GM19324 (cell line): ENCODE measurements around the gene CMSS1.

Experiments
- ATAC-seq: cut with Tn5 transposase; IDR thresholded peaks from one replicate; pipeline ENCODE4 v1.9.1; 2021; ENCODE audit warnings: mild to moderate bottlenecking, moderate library complexity; ENCODE audit not compliant: unreplicated experiment, low FRiP score

CMSS1 gene

DNA sequence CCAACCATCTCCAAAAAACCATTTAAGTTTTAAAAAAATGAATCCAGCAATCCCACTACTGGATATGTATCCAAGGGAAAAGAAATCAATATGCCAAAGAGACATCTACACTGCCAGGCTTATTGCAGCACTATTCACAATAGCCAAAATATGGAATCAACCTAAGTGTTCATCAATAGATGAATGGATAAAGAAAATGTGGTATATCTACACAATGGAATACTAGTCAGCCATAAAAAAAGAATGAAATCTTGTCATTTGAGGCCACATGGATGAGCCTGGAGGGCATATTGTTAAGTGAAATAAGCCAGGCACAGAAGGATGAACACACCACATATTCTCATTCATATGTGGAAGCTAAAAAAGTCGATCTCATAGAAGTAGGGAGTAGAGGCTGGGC, 160.6 kb downstream of the CMSS1 start:
- no peak for ATAC-seq

DNA sequence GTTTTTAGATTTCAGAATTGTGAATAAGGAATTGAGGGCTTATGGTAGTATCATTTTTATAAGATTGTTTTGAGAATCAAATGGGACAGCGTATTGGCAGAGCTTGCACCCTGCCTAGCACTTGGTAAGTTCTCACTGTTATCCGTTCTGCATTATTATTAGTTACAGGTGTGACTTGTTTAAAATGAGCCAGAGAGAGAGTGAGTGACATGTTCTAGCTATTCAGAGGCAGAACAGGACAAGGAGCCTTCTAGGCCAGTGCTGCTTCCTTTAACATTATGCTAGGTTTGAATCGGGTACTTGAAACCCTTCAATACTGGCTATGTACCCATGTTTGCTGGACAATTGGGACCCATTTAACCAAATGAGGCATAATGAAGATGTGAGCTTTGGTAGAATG, 162.9 kb downstream of the CMSS1 start:
- ATAC-seq = no peak

DNA sequence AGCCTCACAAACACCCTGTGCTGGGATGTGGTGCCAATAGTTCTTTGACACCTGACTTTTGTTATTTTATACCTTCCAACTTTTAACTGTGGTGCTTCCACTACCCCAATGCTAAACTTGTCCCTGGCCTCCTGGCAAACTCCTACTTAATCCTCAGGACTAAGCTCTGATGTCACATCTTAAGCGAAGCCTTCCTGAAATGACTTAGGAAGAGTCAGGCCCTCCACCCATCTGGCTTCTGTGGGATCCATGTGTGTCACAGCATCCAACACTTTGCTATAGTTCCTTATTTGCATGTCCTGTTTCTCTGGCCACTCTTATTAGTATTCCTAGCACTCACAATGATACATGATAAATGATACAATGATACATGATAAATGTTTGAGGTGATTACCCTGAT, 163.5 kb downstream of the CMSS1 start:
- ATAC-seq = no peak

DNA sequence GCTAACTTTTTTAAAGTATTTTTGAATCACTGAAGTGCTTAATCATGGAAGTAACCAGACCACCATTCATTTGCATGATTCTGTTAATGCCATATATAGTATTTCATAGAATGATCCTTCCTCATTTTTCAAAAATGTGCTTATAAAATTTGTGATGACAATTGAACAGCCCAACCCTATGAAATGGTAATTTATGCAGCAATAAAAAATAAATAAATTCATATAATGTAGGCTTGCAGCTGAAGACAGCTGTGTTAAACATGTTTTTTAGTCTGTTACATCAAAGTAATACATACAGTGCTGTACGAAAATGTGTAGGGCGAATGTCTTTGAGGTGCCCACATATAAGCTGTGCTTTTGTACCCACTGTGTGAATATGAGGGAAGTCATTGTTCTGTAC, 165.0 kb downstream of the CMSS1 start:
- ATAC-seq = no peak

DNA sequence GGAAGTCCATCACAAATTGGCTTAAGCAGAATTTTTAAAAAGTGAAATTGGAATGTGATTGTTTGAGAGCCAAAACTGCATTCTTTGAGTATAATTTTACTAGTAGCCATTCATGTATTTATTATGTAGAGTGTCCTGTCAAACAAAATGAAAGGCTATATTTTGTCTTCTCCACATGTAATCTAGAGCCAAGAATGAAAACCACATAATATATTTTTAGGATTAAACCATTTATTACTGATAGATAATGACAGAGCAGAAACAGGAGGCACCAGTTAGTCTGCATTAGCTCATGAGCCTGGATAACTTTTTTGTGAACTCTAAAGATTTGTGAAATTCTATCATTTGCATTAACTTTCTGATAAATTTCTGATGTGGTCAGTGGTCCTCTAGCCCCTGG, 166.5 kb downstream of the CMSS1 start:
- ATAC-seq = no peak

DNA sequence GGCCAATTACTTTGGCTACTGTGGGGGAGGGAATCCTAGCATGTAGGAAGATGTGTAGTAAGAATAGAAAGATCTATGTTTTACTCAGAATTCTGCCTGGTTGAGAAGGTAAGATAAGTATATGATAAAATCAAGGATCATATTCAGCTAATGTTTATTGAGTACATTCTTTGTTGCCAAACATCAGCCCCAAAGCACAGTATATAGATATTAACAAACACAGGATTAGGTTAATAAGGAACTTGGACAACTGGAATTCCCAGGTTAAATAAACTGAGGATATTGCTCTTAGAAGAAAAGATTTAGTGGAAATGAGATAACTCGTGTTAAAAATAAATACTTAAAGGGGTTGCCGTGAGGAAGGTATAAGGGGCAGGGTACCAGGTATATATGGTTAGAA, 167.0 kb downstream of the CMSS1 start:
- ATAC-seq = no peak

DNA sequence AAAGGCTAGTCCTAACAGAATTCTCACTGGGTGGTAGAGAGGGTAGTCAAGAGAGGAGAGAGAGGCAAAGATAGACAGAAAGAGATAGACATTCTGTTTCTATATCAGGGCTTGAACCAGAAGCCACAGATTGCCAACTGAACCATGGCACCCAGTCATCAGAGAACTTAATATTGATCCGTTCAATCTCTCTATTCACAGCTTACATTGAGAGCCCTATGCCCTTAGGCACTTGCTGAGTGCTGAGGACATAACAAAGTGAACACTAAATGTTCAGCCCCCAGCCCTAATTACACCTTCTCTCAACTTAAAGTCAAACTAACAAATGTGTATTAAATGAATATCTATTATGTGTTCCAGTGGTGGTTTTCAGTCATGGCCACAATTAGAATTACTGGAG, 172.5 kb downstream of the CMSS1 start:
- ATAC-seq = no peak

DNA sequence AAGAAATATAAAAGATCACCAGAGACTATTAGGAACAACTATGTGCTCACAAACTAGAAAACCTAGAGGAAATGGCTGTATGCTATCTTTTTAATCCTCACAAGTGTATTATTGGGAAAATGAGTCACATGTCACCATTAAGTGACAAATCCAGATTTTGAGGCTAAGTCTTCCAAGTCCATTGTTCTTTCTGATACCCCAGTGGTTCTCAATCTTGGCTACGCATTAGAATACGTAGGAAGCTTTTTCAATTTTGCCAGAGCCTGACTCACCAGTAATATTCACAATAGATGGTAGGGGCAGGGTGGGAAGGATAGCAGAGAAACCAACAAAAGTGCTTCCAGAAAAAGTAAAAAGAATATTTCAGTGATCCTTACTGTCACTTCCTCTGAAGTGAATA, 179.6 kb downstream of the CMSS1 start:
- ATAC-seq = no peak

DNA sequence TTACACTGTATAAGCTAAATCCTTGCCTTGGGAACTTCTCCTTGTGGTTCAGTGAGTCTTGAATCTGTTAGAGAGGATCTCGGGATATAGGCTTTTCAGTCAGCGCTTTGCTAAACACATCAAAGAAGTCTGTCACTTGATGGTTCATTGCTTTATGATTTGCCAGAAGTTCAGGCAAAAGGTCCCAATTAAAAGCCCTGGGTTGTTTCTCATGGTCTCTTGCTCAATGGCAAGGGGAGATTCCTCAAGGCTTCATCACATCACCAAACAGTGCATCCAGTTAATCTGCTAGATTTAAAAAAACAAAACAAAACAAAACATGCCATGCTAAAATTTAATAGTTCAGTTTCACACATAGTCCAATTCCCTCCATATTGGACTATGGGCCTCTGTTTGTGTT, 181.9 kb downstream of the CMSS1 start:
- ATAC-seq = no peak

DNA sequence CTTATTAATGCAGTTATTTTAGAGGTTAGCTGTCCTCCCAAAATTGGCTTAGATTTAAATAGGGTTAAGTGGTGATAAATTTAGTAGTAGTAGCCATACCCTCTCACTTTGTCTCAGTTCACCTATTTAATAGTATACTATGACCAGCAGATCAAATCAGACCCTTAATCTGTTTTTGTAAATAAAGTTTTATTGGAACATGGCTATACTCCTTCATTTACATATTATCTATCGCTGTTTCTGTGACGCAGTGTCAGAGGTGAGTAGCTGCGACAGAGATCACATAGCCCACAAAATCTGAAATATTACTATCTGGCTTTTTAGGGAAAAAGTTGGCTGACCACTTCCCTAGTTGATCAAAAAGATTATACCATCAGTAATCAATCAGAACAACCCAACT, 183.4 kb downstream of the CMSS1 start:
- no peak for ATAC-seq

DNA sequence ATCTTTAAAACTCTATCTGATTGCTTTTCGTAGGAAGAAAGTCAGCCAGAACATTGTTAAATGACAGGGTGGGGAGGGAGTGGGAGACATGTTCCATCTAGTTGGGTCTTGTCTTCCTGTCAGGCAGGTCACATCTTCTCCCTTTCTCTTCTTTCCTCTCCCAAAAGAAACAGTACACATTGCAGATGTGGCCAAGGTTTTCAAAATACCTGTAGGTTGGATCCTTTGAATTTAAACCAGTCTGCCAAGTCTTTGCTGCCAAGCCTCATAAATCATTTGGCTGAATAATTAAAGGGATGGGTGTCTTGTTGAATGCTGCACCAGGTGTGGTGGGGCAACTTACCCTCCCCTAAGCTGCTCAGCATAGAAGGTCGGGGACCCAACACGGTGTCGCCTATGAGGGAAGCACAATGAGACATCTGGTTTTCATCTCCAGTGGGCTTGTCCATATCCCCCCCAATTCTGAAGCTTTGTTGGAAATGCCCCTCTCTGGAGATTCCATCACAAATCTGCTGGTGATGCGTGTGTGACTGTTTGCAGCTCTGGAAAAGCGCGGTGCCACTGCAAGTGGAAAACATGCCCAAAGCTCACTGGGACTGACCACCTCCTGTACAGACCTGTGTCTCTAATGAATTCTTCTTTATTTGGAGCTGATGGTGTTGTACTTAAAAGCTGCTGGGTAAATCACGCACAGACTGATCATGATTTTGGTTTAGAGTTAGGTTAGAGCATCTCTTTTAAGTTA, 184.0 kb downstream of the CMSS1 start:
- no peak for ATAC-seq

DNA sequence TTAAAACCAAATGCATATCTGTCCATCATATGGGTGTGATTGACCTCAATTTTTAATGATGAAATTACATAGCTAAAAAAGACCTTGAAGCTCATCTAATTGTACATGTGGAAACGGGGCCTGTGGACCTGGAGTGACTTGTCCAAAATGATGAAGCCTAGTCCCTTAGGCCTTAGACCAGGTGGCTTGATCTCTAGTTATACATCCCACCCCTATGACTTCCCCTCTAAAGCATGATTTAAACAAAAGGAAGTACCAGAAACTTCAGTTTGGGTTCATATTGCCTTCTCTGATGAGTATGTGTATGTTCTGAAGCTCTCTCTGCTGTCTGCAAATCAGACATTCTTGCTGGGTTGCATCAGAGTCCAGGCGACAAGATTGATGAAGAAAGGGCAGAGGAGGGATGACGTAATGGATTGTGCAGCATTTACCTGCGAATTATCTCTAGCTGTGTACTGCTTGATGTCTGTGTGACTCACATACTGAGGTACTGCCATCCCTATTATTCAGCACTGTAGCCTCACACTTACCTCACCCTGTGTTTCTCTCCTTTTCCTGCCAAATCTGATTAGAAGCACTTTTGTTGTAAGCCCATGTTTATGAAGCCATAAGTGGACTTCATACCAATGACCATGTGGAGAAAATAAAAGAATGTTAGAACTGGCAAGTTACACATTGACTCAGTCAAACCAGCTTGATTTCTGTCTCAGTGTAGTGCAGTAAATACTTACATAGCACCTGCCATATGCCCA, 185.1 kb downstream of the CMSS1 start:
- no peak for ATAC-seq

DNA sequence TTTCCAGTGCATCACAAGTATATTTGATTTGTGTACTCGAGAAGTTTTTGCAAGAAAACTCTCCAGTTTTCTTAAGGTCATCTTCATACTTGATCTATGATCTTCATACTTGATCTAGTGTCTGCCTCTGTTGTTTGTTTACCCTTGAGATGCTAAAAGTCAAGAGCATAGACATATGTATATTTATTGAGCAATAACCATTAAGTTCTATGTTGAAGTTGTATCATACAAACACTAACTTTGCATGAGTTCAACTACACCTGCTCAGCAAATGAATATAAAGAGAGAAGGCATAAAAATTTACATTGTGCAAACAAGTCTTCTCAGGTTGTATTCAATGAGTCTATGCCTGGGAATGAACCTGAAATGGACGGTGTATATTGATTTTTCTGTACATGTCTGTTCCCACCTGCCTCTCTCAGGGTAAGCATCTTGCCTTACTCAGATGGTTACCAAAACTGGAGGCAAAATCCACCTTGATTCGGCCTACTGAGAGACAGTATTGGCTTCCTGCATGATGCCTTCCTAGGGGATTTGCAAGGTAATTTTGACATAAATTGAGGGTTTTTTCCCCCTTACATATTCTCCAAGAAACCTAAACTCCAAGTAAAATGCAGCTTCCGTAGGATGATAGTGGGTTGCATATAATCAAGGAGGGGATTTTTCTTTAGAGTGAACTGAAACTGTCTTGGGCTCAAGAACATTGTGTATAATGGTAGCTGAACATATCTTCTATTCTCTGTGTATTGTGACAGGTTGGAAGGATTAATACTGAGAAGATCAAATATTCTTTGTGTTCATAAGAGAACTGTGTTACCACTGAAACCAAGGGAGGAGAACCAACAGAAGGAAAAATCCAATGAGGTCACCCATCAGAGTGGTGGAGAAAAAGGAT, 186.2 kb downstream of the CMSS1 start:
- ATAC-seq = no peak

DNA sequence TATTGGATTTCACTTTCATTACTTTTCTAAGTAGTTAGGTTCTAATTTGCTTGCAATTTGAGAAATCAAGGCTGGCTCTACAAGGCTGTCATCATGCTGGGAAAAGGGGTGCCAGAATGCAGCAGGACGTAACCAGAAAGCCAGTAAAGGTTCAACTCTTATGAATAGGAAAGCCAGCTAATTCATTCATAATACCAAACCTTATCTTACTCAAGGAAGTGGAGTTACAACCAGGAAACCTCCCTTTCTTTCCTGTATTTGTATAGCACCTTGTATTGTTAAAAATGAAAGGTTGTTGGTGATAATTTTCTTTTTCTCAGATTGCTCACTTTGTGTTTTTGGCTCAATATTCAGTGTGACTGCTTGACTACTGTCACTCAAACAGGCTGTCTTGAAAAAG, 187.3 kb downstream of the CMSS1 start:
- no peak for ATAC-seq

DNA sequence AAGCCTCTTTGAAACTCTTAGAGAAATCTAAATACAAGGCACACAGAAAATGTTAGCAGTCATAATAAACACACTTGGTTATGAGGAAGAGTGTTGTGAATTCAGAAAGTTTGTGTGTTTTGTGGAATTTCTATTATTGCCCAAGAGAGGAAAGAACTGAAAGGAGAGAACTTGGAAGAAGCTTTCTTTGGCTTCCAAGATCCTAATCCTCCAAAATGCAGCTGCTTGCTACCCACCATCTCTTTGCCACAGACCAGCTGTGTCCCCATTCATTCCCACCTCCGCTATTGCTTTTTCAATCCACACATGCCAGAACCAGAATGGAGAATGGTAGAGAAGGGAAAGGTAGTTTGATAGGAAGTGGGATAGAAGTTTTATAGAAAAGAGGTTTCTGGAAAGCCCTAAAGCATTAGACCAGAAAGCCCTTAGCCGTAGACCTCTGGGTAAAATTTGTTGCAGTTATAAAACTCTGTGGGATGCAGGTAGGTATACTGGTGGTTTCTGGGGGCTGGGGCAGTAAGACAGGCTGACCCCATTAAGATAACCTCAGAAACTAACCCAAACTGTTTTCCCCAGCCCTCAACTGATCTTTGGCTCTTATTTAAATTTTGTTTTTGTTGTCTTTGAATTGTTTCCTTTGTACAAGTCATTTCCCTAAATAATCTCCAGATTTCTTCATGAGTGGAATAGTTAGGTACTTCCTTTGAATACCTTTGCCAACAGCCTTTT, 188.2 kb downstream of the CMSS1 start:
- no peak for ATAC-seq

DNA sequence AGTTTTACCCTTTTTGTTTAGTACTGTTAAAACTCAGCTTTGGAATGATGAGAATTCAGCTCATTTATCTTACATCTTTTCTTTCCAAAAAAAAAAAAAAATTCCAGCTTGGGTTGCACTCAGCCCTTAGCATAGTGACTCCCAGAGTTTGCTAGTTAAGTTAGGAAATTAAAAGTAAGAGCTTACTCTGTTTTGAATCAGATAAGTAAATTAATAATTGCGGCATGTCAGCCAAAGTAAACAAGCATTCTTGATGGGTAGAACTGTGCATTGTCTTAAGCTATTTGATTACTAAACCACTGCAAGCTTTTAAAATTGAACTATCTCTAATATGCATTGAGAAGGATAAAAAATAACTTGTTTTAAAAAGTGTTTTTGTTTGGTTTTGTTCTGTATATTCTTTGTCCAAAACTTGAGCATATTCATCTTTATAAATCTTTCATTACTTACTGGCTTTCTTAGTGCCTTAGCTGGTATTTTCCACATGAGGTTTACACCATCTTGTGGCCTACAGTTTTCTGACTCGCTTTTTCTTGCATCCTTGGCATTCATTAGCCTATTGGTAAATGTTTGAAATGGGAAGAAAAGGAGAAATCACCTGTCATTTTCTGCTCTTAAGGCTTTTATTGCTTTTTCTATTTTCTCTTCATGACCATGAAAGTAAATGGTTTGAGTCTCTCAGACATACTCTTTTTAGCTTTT, 189.1 kb downstream of the CMSS1 start:
- ATAC-seq = no peak

DNA sequence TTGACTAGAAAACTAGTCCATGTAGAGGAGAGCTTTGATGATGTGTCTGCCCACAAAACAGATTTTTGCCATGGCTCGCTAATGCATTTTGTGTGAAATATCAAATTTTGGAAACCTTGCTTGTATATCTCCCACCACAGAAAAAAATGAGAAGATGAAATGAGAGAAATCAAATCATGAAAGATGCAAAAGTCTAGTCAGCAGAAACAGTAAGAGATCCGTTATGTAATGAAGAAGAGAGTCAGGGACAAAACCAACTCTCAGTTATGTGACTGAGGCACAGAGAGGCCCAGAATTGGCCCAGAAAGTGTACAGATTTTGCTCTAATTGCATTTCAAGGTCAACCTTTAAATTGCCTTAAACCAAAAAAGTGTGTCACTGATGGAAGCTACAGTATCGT, 189.7 kb downstream of the CMSS1 start:
- no peak for ATAC-seq

DNA sequence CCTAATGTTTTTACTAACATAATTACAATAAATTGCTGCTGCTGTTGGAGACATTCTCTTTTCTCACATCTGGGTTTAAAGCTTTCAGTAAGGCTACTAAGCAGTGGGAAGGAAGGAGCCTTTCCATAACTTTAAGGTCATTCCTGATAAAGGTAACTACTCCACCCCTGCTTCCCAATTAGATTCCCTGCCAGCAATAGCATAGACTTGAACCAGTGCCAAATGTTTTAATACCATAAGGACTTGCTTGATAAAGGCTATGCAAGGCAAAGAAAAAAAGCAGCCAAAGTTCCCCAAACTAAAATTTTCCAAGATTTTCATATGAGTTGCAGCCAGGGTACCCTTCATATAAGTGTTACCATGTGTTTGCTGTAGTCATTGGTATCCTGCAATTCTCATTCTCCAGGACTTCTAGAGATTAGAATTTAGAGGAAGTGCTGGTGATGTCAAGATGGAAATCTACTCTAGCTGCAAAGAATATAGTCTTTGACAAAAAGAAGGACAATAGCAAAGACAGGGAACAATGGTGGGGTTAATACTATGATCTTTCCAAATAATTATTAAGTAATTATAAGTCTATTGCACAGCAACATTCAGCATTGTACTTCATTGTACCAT, 190.5 kb downstream of the CMSS1 start:
- ATAC-seq = no peak

DNA sequence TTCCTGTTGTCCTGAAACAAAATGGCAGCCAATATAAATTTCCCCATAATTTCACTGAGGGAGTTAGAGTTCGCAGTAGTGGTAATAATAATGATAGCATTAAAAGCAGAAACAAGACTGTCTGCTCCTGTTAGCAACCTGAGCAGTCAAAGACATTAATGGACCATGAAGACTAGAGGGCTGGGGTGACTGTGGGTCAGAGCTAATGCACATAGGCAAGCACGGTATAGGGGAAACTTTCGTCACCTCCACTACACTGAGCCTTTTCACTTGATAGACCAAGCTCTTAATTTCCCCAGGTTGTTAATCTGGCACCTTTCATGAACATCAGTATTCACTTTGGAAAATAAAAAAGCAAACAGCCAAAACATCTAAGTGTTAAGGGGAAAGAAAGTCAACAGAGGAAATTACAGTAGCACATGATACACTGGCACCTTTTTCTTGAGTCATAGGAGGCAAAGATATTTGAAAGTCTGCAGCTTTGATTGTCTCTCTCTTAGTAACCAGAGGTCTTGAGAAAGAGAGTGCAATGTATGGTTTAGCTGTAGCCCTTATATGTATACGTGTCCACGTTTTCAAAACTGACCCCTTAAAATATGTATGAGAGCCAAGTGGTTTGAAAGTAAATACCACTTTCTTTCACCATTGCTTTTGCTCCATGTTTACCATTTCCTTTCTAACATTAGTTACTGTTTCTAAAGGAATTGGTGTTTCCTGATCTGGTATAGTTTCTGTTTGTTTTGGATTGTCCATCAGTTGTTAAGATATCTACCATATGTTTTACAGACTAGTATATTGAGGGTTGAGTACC, 191.8 kb downstream of the CMSS1 start:
- no peak for ATAC-seq
